Measurements from ENCODE around the gene PRL. TPM values are rescaled to one million over a fixed set of nuclear protein-coding genes. Genes with fewer than 3 reads are reported as not detected.

Gene PRL
- total RNA-seq, 1 donor from 2014 or later, result not detected

DNA sequence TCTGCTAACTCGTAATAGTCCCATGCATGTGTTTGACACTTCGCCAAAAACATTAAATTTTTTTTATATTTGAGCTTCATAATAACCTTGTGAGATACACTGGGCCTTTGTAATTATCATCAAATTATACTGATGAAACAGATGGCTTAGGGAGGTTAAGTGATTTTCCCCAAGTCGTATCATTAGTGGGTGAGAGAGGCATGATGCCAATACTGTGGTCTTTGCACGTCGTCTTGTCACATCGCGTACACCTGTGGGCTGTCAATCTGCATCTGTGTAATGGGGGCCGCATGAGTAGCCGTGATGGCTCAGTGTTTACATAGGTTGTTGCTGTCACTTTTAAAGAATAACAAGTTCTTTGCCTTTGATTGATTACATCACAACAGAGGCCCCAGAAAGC, 1.7 kb downstream of the PRL start:
- DNase-seq (ENCODE audit: low read depth in 2 of 2), result no peak

DNA sequence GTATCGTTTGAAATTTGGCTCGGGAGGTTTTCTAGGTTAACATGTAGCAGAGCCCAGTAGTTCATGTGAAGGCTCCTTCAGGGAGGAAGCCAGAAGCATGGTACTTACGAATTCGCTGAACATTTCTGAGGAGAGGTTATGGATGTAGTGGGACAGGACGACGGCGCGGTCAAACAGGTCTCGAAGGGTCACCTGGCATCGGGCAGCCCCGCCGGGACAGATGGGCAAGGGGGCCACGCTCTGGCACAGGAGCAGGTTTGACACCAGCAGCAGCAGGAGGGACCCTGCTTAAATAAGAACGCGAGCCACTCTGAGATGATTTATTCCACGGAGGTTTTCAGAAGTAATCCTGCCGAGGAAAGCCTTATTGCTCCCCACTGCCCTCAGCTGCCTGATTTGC, 2.5 kb downstream of the PRL start:
- no peak for DNase-seq (ENCODE audit: low read depth in 2 of 2)

DNA sequence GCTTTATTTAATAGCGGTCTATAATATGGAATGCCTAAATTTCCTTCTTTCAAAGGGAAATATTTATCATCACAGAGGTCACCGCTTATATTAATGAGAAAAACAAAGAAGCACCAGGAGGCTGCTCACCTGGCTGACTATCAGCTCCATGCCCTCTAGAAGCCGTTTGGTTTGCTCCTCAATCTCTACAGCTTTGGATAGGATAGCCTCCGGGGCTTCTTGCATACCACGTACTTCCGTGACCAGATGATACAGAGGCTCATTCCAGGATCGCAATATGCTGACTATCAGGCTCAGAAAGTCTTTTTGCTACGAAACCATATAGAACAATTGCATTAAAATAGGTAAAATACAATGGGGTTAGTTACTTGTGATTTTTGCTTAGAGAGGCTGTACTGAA, 6.8 kb downstream of the PRL start:
- DNase-seq (ENCODE audit: low read depth in 2 of 2), result no peak

DNA sequence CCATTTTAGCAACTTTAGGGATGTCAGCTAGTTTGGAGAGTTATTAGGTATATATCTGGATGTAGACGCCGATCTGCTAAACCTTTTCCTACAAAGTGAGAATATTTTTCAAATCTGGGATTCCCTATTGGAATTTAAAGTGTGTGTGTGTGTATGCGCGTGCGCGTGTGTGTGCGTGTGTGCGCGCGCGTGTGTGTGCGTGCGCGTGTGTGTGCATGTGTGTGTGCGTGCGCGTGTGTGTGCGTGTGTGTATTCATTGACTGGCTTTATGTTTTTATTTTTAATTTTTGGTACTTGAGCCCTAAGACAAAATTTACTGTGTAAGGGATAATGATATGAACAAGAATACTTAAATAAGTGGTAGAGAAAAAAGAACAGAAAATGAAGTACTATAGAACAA, 8.1 kb downstream of the PRL start:
- no peak for DNase-seq (ENCODE audit: low read depth in 2 of 2)

DNA sequence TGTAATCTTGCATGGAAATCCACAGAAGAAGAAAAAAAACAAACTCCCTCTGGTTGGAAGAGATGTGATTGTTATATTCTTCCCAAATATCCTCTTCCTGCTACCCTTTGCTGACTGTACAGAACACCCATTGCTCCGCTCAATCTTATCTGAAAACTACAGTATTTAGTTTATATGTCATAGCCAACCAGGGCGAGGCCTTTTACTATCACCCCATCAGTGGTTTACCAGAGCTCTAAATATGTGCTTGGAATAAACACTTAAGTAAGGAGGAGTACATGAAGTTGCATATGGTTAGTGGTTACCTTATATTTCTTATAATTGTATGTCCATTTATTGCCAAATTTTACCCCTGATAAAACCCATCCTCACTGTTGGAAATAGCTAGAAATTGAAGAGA, 12.2 kb downstream of the PRL start:
- no peak for DNase-seq (ENCODE audit: low read depth in 2 of 2)

DNA sequence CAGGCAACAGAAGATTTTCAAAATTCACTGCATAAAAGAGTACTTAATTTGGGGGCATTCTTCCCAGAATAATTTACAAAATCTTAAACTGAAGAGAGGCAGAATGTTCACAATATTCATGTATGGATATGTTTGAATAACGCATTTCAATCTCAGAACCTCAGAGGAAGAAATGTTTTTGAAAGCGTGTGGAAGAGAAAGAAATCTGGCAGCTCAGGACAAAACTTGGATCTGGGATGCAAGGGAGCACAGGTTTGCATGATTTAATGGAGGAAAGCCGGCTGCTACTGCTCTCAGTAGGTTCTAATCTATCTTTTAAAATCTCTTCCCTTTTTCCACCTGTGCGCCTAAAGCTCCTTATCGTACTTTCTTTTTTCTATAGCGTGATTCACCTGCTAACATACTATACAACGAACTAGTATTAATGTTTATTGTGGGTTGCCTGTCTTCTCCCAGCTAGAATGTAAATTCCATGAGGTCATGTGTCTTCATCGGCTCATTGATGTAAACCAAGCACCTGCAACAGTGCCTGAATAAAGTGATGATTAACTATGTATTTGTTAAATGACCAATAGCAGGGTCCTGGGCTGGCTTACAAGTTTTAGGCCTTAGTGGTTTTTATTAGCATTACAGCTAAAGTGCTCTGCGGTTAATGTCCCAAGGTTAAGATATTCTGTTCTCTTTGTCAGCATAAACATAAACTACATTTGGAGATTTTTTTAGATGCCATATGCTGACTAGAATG, 15.3 kb downstream of the PRL start:
- DNase-seq (ENCODE audit: low read depth in 2 of 2), result no peak

DNA sequence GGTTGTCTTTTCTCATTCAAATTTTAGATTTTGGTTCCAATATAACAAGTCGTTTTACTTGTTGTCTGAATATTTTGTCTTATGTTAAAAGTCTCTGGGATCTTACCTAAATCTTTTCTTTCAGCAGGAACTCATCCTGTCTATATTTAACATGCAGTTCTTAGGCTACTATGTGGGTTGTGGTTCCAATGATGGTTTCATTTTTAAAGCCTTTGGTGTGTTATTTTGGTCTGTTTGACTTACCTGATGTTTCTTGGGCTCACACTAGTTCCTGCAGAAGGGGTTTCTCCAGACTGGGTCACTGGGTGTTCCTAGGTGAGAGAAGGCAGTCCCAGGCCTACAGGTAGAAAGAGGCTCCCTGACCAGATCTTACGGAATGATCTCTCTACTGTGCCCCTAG, 17.4 kb downstream of the PRL start:
- DNase-seq (ENCODE audit: low read depth in 2 of 2), result no peak

DNA sequence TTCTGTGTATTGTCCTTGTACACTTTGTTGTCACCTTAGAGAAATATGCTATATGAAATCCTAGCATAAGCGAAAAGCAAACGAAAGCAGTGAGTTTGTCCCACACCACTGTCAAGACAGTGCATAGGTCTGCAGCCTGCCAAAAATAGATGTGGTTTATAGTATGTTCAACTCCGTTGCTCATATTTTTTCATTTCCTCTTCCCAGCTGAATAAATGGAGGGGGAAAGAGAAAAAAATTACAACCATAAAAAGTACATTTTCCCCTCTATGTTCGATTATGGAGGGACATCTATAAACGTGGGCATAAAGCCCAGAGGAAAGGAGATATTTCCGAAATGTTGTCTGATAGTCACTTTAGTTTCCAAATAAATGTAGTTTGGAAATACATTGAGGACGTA, 25.8 kb downstream of the PRL start:
- no peak for DNase-seq (ENCODE audit: low read depth in 2 of 2)

DNA sequence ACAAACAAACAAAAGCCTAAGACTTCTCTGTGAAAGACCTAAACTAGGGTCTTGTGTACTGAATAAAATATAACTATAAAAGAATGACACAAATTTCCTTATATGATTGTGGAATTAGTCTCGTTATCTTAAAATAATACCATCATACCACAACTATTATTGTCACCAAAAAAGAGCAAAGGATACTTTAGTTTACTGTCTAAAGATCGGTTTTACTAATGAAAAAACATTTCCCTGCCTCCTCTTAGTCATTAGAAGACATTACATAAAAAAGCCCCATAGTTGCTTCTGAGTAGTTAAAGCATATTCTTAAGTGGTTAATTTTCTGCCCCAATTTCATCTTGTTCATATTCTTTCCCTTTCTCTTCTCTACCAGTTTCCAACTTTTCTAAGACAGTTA, 33.1 kb downstream of the PRL start:
- no peak for DNase-seq (ENCODE audit: low read depth in 2 of 2)

DNA sequence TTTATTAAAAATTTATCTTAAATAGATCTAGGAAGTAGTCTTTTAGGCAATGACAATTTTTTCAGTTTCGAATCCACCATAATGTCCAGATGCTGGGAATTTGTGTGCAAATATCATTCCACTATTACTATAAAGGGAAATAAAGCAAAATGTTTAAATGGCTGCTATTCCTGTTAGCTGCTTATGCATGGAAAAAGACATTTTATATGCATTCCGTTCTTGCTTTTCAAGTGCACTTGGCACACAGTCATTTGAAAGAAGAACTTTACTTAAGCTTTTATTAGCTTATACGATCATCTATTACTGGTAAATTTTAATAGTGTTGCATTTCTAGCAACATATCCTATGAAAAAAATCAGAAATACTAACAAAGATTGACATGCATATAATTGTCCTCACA, 42.0 kb downstream of the PRL start:
- no peak for DNase-seq (ENCODE audit: low read depth in 2 of 2)

DNA sequence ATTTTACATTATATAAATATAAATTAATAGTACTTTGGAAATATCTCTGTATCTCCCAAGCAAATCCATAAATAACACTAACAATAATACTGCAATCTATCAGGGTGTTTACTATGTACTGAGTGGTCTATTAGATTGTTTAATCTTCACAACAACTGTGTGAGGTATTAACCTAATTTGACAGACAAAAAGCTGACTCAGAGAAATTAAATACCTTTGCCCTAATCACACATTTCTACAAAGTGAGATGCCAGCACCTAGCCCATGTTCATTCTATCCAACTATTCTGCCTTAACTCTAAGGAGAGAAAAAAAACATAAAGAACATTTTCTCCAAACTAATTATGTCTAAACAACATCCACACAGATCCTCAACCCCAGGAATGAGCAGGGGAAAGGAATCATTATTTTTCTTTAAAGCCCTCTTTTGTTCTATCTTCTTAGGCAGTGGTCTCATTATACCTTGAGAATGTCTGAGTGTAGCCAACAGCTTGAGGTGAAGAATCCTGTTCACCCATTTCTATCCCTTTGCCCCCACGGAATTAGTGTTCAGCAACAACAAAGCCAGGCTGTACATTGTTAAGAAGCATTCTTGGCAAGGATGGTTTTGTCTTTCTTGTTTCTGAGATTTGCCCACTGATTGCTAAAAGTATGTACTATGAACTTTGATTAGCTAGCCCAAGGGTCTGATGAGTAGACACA, 42.7 kb downstream of the PRL start:
- DNase-seq (ENCODE audit: low read depth in 2 of 2), result no peak

DNA sequence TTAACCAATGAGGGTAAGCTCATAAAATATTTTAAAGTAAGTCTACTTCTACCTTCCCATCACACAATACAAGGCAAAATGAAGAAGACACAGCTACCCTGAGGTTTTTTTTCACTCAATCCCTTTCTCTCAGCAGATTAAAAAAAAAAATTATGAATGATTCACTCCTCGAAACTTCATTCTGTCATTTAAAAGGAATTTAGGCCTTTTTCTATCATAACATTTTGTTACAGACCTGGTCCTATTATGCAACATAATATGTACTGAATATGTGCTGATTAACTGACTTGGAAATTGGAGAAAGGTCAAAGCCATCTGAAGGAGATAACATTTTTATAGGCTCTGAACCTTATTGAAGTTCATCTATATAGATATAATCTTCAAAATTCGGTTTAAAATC, 45.5 kb downstream of the PRL start:
- DNase-seq (ENCODE audit: low read depth in 2 of 2), result peak in 1 of 2 donors; percentile 19

DNA sequence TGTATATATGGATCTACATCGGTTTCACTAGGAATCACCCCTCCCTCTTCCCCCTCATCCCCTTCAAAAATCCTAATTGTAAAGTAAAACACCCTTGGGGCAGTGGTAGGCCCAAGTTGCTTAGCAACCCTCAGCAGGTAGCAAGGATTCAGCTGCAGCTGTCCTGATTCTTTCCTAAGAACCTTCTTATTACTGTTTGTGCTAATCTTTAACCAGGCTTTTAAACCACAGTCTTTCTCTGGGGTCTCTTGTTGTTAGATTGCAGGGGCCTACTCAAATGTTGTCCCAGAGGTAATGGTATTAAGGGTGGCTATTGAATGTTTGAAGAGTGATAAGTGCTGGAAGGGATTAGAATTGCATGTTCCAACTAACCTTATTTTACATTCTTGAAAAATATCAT, 46.4 kb downstream of the PRL start:
- no peak for DNase-seq (ENCODE audit: low read depth in 2 of 2)

DNA sequence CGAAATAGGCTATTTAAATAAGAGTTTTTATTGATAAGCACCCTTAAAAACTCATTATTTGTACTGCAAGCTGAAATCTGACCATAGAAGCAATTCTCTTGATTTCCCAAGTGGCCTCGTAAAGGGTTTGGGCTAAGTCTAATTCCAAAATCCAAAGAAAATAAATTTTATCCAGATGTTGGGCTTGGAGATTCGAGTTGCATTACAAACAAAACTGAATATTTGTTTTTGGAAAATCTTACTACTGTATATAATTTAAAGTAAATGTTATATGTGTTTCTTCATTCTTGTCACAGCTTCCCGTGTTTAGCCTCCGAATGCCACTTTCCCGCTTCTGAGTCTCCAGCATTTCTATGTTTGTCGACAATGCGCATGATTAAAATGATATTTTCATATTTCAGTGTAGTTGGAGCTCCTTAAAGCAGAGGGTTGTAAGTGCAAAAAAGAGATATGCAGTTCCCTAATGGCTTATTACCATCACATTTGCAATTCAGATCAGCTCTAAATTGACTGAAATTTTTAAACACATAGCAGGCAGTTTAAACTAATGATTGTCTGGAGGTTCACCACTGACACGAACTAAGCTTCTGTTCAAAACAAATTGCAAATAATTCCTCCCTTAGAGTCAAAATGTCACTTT, 47.0 kb downstream of the PRL start:
- DNase-seq (ENCODE audit: low read depth in 2 of 2), result no peak

DNA sequence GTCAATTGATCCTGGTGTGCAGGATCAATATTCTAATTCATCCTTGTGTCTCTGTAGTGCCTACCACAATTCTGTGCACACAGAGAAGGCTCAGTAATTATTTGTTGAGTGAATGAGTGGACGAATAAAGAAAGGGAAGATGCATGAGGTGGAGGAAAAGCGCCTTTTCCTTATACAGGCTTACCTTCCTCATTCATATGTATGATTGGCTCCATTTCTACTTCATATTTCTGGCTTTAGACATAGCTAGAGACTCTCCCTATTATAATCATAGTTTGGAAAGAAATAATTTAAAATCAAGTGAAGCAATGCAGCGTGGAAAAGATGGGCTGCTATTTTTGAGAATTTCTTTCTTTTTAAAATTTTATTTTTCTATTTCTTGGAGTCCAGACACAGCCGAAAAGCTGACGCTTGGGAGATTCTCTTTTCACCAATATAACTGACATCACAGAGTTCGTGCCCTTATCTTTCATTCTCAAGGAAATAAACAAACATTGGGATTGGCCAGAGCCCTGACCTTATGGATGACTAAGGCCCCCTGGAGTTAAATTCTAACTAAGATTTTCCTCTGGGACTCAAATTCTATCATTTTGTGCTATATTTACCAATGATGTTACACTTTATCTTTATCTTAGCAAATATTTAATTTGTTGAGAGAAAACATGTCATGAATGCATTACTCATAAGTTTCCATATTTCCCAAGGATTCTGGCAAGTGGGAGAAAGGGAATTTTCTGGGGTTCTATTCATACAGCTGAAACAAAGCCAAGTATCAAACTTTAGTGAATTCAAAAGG, 48.1 kb downstream of the PRL start:
- peak; percentile 52 to 75 for DNase-seq (ENCODE audit: low read depth in 2 of 2)

DNA sequence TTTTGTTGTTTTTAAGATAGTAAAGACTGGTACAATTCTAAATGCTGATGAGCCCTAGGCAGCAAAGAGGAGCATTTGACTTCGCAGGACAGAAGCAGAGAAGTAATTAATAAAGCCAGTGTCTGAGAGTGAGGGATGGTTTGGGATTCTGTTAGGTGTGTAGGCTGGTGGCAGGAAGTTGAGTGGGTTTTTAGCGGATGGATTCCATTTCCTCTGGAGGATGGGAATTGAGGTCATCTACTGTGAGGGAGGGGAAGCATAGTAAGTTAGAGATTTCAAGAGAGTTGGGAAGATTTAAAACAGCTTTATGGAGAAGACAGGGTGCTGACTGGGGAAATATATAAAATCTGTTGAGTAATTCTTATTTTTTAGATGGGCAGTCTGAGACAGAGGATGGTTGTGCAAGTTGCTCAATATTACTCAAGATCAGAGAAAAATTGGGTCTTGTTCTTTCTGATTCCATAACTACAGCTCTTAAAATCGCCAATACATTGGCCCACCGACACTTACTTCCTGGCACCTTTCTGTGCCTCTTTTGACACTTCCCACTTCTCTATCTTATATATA, 48.8 kb downstream of the PRL start:
- DNase-seq (ENCODE audit: low read depth in 2 of 2), result peak; percentile 17 to 19

DNA sequence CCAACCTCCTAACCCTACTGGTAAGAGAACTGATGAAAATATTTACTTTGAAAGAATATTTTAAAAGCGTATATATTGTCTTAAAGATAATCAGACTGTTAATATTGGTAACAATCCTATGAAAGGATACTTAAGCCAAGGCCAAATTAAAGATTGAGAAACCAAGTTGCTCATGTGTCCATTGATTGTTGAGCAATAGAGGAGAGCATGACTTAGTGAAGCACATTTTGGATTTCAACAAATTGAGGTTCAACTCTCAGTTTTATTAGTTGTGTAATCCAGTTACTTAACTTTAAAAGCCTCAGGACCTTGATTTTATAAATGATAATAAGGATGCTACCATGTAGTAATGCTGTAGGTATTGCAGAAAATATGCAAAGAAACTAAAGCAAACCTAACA, 56.8 kb downstream of the PRL start:
- DNase-seq (ENCODE audit: low read depth in 2 of 2), result no peak

DNA sequence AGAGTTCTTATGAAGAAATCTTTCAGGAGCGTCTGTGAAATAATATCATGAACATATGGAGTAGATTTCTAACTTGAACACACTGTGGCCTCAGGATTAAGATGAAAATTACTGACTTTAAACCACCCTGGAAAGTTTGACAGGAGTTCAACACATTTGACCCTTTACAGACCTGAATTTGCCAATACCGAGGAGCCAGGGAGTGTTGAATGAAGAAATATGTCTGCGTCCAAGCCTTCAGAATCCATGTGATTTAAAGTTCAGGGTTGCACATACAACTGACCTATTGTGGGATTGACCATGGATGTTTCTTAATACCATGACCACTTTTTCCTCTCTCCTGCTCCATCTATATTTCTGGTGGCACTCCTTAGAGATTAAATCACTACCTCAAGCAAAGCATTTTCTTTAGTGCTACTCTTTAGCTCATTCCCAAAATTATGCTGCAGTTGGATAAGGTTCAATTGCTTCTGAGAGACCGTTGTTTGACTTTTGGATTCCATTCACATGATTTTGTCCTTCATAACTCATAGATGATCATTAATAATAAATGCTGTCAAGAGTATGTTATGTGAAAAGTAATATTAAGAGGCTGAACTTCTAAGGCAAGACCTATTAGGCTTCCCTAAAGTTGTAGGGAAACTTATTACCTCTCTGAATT, 57.4 kb downstream of the PRL start:
- no peak for DNase-seq (ENCODE audit: low read depth in 2 of 2)

DNA sequence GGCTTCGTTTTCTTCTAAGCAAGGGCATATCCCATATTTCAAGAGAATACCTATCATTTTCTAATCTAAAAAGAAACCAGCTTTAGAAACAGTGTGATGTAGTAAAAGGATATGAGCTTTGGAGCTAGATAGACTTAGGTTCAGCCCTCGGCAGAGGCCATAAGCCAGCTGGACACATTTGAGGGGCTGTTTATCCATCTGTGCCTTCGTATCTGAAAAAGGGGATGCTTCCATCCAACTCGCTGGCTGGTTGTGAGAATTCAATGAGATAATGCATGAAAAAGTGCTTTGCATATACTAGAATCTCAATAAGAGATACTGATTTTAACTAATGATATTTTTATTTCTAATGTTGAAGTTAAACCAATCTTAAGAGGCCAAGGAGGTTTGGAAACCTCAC, 58.0 kb downstream of the PRL start:
- no peak for DNase-seq (ENCODE audit: low read depth in 2 of 2)

DNA sequence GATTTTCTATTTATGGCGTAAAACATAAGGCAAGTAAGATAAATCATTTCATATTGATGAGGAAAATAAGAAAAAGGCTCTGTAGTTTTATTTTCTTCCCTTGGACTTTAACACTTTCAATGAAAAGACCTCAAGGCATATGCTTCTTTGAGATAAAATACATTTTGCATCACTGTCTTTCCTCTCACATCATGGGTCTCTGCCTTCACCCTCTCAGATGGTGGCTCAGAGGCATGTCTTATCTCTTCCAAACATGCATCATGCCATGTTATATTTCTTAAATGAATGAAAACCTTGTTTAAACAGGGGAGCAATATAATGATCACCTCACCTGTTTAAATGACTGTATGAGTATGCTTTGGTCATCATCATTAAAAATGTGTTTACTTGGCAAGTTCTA, 59.3 kb downstream of the PRL start:
- DNase-seq (ENCODE audit: low read depth in 2 of 2), result no peak

All from dermis microvascular lymphatic vessel endothelial cell (primary cell).